ENCODE data around the gene THYN1.

DNA sequence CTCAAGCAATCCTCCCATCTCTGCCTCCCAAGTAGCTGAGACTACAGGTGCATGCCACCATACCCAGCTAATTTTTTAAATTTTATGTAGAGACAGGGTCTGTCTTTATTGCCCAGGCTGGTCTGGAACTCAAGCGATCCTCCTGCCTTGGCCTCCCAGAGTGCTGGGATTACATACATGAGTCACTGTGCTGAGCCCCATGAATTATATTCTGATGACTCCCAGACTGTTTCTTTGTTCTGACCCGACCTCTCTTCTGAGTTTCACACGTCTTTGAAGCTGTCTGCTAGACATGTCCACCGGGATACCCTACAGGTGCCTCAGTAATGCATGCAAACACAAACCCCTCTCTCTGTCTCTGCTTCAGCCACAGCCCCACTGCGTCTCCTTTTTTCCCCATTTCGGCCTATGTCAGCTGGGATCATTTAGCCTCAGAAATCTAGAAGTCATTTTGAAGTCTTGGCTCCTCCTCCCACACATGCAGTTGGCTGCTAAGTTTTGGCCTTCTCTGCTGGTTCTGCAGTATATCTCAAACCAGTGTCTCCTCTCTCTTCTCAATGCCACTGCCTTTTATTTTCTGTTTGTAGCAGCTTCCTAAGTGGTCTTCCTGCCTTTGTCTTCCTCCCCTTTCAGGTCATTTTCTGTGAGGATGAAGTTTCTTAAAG, 23.9 kb downstream of the THYN1 start:
- TF ChIP-seq, protein P1, sequence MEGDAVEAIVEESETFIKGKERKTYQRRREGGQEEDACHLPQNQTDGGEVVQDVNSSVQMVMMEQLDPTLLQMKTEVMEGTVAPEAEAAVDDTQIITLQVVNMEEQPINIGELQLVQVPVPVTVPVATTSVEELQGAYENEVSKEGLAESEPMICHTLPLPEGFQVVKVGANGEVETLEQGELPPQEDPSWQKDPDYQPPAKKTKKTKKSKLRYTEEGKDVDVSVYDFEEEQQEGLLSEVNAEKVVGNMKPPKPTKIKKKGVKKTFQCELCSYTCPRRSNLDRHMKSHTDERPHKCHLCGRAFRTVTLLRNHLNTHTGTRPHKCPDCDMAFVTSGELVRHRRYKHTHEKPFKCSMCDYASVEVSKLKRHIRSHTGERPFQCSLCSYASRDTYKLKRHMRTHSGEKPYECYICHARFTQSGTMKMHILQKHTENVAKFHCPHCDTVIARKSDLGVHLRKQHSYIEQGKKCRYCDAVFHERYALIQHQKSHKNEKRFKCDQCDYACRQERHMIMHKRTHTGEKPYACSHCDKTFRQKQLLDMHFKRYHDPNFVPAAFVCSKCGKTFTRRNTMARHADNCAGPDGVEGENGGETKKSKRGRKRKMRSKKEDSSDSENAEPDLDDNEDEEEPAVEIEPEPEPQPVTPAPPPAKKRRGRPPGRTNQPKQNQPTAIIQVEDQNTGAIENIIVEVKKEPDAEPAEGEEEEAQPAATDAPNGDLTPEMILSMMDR (IDR thresholded peaks at IDR 0.05 in 4 of 5, conservative IDR thresholded peaks at IDR 0.05 in 1 of 5), result no peak
- no peak for TF ChIP-seq POLR2A (IDR thresholded peaks at IDR 0.05)

Measured in gastrocnemius medialis (tissue), 4 donors.